ENCODE measurements around the gene EHBP1.

The EHBP1 gene

GRCh38 chr2:62923242-62923641 lies 217.7 kb downstream of the EHBP1 start:
- DNase-seq (ENCODE audit: insufficient read length, low spot score): no peak
- TF ChIP-seq CTCF (IDR thresholded peaks at IDR 0.05; ENCODE audit: insufficient read depth, missing control alignments): no peak
- FAIRE-seq: no peak

GRCh38 chr2:62923881-62924280 lies 218.4 kb downstream of the EHBP1 start:
- no peak for TF ChIP-seq CTCF (IDR thresholded peaks at IDR 0.05; ENCODE audit: insufficient read depth, missing control alignments)
- no peak for FAIRE-seq
- DNase-seq (ENCODE audit: insufficient read length, low spot score): no peak

- DNase-seq (ENCODE audit: insufficient read length, low spot score) (no peak), FAIRE-seq (no peak)
- TF ChIP-seq CTCF (IDR thresholded peaks at IDR 0.05; ENCODE audit: insufficient read depth, missing control alignments): no peak
Observed at GRCh38 chr2:62928015-62928414, 222.5 kb downstream of the EHBP1 start.

- no peak for FAIRE-seq
- no peak for DNase-seq (ENCODE audit: insufficient read length, low spot score)
- no peak for TF ChIP-seq CTCF (IDR thresholded peaks at IDR 0.05; ENCODE audit: insufficient read depth, missing control alignments)
Observed at GRCh38 chr2:62931536-62931935, 226.0 kb downstream of the EHBP1 start.

GRCh38 chr2:62933398-62933917 lies 227.9 kb downstream of the EHBP1 start:
- no peak for TF ChIP-seq CTCF (IDR thresholded peaks at IDR 0.05; ENCODE audit: insufficient read depth, missing control alignments)
- DNase-seq (ENCODE audit: insufficient read length, low spot score) (no peak), FAIRE-seq (no peak)

- FAIRE-seq (no peak), DNase-seq (ENCODE audit: insufficient read length, low spot score) (no peak)
Observed at GRCh38 chr2:62934517-62934916, 229.0 kb downstream of the EHBP1 start.

More at GRCh38 chr2:62934517-62934916, 229.0 kb downstream of the EHBP1 start:
- no peak for TF ChIP-seq CTCF (IDR thresholded peaks at IDR 0.05; ENCODE audit: insufficient read depth, missing control alignments)
